Vagina (tissue), 2 donors: Measurements from ENCODE around the gene HSFX2. TPM values are rescaled to one million over a fixed set of nuclear protein-coding genes. Genes with fewer than 3 reads are reported as not detected.
"Not testable (repeated sequence)": the region's sequence is repeated elsewhere in the genome, so short reads cannot be mapped to it uniquely, and the experiment has no call there.

Experiments
- DNase-seq, 2 donors: peaks; one replicate each; pipeline ENCODE4 v3.0.0-alpha.2; 2017; ENCODE audit errors: extremely low spot score in 2 of 2
- H3K27ac ChIP-seq: fragments of 200-600 bp; sonication (generic); one replicate; pipeline ENCODE4 v1.5.1; 2019
- H3K27me3 ChIP-seq: fragments of 200-600 bp; sonication (generic); one replicate; pipeline ENCODE4 v1.5.1; 2019
- H3K36me3 ChIP-seq, 2 donors: fragments of 200-600 bp; sonication (generic); one replicate each; pipeline ENCODE4 v1.5.1; 2017 to 2019
- H3K4me1 ChIP-seq: fragments of 200-600 bp; sonication (generic); one replicate; pipeline ENCODE4 v1.5.1; 2019
- H3K4me3 ChIP-seq, 2 donors: fragments of 200-600 bp; sonication (generic); 1 replicate in 1 of 2; 2 replicates in 1 of 2; pipeline ENCODE4 v1.5.1; 2016 to 2019
- H3K9me3 ChIP-seq: fragments of 200-600 bp; sonication (generic); one replicate; pipeline ENCODE4 v1.5.1; 2019
- POLR2A ChIP-seq, 2 donors: fragments of 450-650 bp; IDR thresholded peaks; one replicate each; pipeline ENCODE4 v1.6.1; 2017; ENCODE audit warnings: antibody characterized with exemption in 2 of 2, mild to moderate bottlenecking in 2 of 2, moderate library complexity in 2 of 2
- POLR2AphosphoS5 ChIP-seq, 2 donors: sonication (generic); formaldehyde crosslinking; IDR thresholded peaks; one replicate each; pipeline ENCODE4 v1.9.0; 2017; ENCODE audit warnings: antibody characterized with exemption in 2 of 2, mild to moderate bottlenecking in 2 of 2, low read depth in 1 of 2; ENCODE audit not compliant: insufficient read depth in 1 of 2
- intact Hi-C: fragments of 100-400 bp; cut with DNase I; formaldehyde crosslinking; loops from one replicate; pipeline ENCODE4 v1.15.1; 2023
- total RNA-seq: library from RNA; depleted of rRNA; stranded (reverse); fragments of >200 nt; gene quantifications from one replicate; pipeline ENCODE4 v1.2.3, GENCODE V29; 2016
- TF ChIP-seq, protein P1 (sequence below), 3 experiments: fragments of 450-650 bp in 2 of 3; fragments of 200-600 bp in 1 of 3; sonication (generic) in 1 of 3; IDR thresholded peaks; one replicate each; pipeline ENCODE4 v1.5.1; 2017 to 2019; ENCODE audit warnings: antibody characterized with exemption in 3 of 3, mild to moderate bottlenecking in 2 of 3, moderate library complexity in 2 of 3

HSFX2 gene
- total RNA-seq, 1 donor from 2014 or later, result not detected

DNA sequence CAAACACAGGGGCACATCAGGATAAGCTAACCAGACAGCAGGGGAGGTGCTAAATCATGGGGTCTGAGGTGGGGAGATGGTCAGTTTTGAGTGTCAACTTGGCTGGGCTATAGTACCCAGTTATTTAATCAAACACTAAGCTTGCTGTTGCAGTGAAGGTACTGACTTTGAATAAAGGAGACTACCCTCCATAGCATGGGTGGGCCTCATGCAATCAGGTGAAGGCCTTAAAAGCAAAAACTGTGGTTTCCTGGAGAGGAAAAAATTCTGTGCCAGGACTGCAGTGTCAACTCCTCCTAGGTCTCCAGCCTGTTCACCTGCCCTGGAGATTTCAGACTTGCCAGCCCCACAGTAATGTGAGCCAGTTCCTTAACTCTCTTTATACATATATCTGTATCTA is 12.6 kb upstream of the HSFX2 start:
- no peak overlapping the region for H3K27ac ChIP-seq
- no peaks in the 10 kb centered on the region for H3K27me3 ChIP-seq
- H3K4me3 ChIP-seq, result no peak overlapping the region
- TF ChIP-seq POLR2AphosphoS5 (IDR thresholded peaks at IDR 0.05; ENCODE audit: insufficient read depth in 1 of 2, low read depth in 1 of 2) (no peak), POLR2A (IDR thresholded peaks at IDR 0.05) (no peak)
- TF ChIP-seq, protein P1, sequence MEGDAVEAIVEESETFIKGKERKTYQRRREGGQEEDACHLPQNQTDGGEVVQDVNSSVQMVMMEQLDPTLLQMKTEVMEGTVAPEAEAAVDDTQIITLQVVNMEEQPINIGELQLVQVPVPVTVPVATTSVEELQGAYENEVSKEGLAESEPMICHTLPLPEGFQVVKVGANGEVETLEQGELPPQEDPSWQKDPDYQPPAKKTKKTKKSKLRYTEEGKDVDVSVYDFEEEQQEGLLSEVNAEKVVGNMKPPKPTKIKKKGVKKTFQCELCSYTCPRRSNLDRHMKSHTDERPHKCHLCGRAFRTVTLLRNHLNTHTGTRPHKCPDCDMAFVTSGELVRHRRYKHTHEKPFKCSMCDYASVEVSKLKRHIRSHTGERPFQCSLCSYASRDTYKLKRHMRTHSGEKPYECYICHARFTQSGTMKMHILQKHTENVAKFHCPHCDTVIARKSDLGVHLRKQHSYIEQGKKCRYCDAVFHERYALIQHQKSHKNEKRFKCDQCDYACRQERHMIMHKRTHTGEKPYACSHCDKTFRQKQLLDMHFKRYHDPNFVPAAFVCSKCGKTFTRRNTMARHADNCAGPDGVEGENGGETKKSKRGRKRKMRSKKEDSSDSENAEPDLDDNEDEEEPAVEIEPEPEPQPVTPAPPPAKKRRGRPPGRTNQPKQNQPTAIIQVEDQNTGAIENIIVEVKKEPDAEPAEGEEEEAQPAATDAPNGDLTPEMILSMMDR (IDR thresholded peaks at IDR 0.05), result no peak
- no peak for DNase-seq
- intact Hi-C loops, result no loop called here
- H3K9me3 ChIP-seq, result no peaks in the 10 kb centered on the region
- H3K4me1 ChIP-seq, result no peaks in the 10 kb centered on the region
- no peaks in the 10 kb centered on the region for H3K36me3 ChIP-seq

DNA sequence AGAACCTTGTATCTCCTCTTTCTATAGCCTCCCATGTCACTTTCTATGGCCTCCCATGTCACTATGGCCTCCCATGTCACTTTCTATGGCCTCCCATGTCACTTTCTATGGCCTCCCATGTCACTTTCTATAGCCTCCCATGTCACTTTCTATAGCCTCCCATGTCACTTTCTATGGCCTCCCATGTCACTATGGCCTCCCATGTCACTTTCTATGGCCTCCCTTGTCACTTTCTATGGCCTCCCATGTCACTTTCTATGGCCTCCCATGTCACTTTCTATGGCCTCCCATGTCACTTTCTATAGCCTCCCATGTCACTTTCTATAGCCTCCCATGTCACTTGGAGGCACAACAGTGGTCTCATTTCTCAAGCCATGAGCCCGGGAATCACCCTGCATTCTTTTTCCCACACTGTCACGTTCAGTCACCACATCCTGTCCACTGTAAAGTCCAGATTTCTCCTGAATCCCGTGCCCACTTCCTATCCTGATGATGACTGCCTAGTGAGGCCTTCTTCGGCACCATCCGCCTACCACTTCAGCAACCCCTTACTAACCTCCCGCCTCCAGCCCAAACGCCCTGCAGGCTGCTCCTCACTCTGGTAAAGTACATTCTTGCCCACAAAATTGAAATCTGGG is 10.3 kb upstream of the HSFX2 start:
- H3K4me1 ChIP-seq, H3K4me3 ChIP-seq, H3K9me3 ChIP-seq, H3K36me3 ChIP-seq, intact Hi-C loops, DNase-seq, H3K27me3 ChIP-seq, H3K27ac ChIP-seq: not testable (repeated sequence)

DNA sequence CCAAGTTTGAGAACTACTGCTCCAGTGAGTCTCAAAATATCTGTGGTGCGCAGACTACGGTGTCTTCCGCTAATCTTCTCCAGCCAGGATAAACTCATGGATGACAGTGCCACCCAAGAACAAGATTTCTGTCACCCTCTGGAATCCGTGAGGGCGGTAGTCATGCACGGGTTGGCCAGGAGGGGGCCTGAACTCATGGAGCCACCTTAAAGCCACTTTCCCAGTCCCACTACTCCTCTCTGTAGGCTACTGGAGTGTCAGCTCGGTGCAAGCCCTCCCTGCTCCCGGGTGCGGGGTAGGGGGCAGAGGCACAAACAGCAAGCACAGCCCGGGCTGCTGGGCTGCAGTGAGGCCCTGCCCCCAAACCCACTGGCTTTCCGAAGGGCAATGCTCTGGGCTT is 3.5 kb upstream of the HSFX2 start:
- H3K36me3 ChIP-seq, intact Hi-C loops, H3K27me3 ChIP-seq, H3K27ac ChIP-seq, DNase-seq, H3K4me1 ChIP-seq, H3K4me3 ChIP-seq, H3K9me3 ChIP-seq: not testable (repeated sequence)

DNA sequence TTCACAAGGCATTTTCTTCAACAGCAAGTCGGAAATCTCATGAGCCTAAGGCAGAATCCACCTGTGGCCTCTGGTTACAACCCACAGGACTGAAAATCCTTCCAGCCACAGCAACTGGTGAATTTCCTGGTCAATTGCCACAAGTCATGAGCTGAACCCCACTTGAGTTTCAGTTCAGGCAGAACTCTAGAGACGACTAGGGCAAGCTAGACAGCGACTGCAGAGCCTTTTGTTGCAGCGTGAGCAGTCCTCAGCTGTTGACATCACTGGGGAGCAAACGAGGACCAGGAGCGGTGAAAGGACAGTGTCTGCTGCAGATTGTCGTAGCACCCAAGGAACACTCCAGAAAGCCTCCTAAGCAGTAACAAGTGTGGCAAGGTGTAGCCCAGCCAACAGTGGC is 829 bp upstream of the HSFX2 start:
- H3K4me3 ChIP-seq, intact Hi-C loops, H3K9me3 ChIP-seq, DNase-seq, H3K27ac ChIP-seq, H3K36me3 ChIP-seq, H3K4me1 ChIP-seq, H3K27me3 ChIP-seq: not testable (repeated sequence)

DNA sequence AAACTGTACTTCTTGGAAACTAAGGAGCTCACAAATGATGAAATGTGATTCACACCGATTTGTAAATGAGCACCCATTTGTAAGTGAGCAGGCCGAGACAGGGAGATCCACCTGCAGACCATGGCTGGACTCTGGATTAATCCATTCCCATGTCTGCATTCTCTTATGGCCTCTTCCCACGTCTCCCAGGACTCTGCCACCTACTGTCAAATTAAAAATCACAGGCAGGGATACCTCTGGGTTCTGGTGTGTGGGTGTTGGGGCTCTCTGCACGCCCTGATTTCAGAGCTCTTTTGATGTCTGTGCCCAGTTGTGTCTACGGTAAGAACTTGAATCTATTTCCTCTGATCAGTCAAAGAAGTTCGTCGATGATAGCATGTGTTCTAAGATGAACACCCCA is 4.1 kb downstream of the HSFX2 start:
- H3K36me3 ChIP-seq, H3K4me1 ChIP-seq, intact Hi-C loops, DNase-seq, H3K27ac ChIP-seq, H3K4me3 ChIP-seq, H3K9me3 ChIP-seq, H3K27me3 ChIP-seq: not testable (repeated sequence)

DNA sequence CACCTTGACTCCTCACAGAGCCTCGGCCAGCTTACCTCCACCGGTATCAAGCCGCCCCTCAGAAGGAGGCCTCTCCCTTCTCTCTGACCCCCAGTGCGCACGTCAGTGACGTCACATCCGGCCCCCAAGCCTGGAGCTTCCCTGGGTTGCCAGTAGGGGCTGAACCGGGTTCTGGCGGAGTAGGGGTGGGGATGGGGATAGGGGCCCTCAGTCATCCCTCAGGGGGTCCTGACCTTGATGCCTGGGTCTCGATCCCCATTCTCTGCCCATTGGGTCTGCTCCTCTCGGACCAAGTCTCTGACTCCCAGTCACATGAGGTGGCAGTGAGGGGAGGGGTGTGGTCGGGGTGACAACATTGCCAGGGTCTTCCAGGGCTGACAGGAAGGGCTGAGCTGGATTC is 7.8 kb downstream of the HSFX2 start, which contains the start of gene MAGEA9B:
Gene MAGEA9B (minus strand): TSS at position 101 of the 400 bp plus-strand sequence. CDS start 4,280 bp downstream, outside the sequence.
- H3K27me3 ChIP-seq, H3K4me1 ChIP-seq, DNase-seq, H3K36me3 ChIP-seq, H3K4me3 ChIP-seq, intact Hi-C loops, H3K9me3 ChIP-seq, H3K27ac ChIP-seq: not testable (repeated sequence)

DNA sequence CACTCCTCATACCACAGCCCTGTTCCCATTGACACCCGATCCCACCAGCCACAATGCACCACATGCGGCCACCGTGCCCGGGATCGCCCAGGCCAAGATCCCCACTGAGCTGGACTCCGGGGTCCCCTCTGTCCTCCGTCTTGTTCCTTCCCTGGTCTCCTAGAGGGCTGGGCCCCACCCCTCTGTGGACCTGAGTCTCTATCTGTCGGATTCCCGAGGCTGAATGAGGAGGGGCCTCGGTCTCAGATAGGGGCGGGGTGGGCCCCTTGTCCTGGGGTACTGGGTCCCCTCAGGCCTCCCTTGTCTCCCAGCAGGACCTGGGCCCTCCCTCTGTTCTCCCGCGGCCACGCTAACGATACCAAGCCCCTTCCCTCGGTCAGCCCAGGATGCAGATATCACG is 9.5 kb downstream of the HSFX2 start:
- intact Hi-C loops, H3K9me3 ChIP-seq, DNase-seq, H3K36me3 ChIP-seq, H3K27me3 ChIP-seq, H3K27ac ChIP-seq, H3K4me3 ChIP-seq, H3K4me1 ChIP-seq: not testable (repeated sequence)

DNA sequence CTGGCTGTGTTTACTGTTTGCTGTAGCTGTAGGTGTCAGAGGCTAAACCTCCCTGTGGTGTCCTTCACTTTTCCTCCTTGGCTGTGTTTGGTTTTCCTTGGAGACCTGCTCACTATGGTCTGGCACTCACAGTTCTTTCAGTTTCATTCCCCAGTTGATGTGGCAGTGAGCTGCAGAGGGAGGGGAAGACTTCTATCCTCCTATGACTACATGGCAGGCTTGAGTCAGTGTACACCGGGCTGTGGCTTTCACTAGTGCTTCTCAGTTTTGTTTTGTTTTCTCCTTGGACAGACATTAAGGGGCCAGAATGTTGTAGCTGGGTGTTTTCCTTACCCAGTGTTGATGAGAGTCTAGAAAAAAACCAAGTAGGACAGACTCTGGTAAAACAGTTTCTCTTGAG is 21.7 kb downstream of the HSFX2 start:
- H3K9me3 ChIP-seq, intact Hi-C loops, H3K36me3 ChIP-seq, DNase-seq, H3K27me3 ChIP-seq, H3K27ac ChIP-seq, H3K4me3 ChIP-seq, H3K4me1 ChIP-seq: not testable (repeated sequence)

DNA sequence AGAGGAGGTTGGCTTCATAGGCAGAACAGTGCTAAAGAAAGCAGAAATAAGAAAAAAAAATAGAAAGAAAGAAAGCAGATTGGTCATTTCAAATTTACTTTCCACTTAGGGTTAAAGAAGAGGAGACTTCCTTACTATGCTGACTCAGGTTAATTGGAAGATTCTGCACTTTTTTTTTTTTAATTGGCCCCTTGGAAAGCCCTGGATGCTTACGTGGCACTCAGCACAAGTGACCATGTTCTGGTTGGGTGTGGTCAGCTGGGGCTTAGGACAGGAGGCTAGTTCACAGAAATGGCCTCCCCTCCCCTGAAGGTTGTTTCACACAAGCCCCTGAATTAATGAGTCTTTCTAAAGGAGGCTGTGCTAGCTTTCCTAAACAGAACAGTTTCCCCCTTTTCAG is 22.4 kb downstream of the HSFX2 start:
- intact Hi-C loops, result no loop called here
- Histone ChIP-seq H3K27ac (no peak overlapping the region), H3K27me3 (no peaks in the 10 kb centered on the region), H3K4me3 (no peak overlapping the region), H3K9me3 (no peaks in the 10 kb centered on the region), H3K4me1 (no peaks in the 10 kb centered on the region), H3K36me3 (no peaks in the 10 kb centered on the region)
- TF ChIP-seq POLR2AphosphoS5 (IDR thresholded peaks at IDR 0.05; ENCODE audit: insufficient read depth in 1 of 2, low read depth in 1 of 2), result no peak
- TF ChIP-seq, protein P1 (IDR thresholded peaks at IDR 0.05), result no peak
- TF ChIP-seq POLR2A (IDR thresholded peaks at IDR 0.05), result no peak
- no peak for DNase-seq
